ENCODE results near the gene GLYATL3. TPM values are rescaled to one million over a fixed set of nuclear protein-coding genes. Genes with fewer than 3 reads are reported as not detected.

GLYATL3 gene
- total RNA-seq, 1 donor from 2014 or later, result not detected

DNA sequence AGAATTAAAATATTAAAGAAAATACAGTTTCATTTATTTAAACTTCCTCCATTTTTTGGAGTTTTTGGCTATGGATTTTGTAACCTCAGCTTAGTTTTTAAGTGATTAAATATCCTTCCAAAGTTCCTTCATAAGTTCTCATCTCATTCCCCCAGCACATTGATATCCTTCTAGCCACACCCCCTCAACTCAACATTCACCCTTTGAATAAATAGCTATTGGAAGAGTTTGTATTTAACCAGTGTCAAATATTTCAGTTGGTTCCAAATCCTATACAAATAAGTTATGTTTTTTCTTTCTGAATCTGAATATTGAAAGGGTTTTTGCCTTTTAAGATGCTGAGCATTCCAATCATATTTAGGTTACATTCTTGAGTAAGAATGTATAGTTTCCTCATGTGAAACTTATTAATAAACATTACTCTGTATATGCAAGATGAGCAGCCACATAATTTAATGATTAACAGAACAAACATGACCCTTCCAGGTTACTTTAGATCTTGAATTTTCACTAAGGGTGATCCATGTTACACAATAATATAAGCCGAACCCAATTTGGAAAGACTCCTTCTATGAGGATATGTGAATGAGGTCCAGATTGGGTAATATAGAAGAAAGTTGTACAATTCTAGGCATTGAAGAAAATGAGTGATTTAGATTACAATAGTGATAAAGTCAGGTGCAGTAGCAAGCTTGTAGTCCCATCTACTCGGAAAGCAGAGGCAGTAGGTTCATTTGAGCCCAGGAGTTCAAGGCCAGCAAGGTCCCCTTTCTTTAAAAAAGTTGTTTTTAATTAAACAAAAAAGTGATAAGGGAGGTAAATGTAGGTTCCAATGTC, 13.6 kb downstream of the GLYATL3 start:
- H3K9me3 Mint-ChIP-seq (ENCODE audit: unreplicated experiment), result no peaks in the 10 kb centered on the region
- no peak for DNase-seq (ENCODE audit: low spot score)
- no peaks in the 10 kb centered on the region for H3K4me1 Mint-ChIP-seq (ENCODE audit: unreplicated experiment)
- no peak overlapping the region for H3K4me3 Mint-ChIP-seq (ENCODE audit: unreplicated experiment)
- TF ChIP-seq, protein P1, sequence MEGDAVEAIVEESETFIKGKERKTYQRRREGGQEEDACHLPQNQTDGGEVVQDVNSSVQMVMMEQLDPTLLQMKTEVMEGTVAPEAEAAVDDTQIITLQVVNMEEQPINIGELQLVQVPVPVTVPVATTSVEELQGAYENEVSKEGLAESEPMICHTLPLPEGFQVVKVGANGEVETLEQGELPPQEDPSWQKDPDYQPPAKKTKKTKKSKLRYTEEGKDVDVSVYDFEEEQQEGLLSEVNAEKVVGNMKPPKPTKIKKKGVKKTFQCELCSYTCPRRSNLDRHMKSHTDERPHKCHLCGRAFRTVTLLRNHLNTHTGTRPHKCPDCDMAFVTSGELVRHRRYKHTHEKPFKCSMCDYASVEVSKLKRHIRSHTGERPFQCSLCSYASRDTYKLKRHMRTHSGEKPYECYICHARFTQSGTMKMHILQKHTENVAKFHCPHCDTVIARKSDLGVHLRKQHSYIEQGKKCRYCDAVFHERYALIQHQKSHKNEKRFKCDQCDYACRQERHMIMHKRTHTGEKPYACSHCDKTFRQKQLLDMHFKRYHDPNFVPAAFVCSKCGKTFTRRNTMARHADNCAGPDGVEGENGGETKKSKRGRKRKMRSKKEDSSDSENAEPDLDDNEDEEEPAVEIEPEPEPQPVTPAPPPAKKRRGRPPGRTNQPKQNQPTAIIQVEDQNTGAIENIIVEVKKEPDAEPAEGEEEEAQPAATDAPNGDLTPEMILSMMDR (IDR thresholded peaks at IDR 0.05; ENCODE audit: unreplicated experiment), result no peak
- H3K27ac Mint-ChIP-seq (ENCODE audit: unreplicated experiment), result no peak overlapping the region
- no peaks in the 10 kb centered on the region for H3K36me3 Mint-ChIP-seq (ENCODE audit: low read depth, unreplicated experiment)
- H3K27me3 Mint-ChIP-seq (ENCODE audit: unreplicated experiment), result no peaks in the 10 kb centered on the region

DNA sequence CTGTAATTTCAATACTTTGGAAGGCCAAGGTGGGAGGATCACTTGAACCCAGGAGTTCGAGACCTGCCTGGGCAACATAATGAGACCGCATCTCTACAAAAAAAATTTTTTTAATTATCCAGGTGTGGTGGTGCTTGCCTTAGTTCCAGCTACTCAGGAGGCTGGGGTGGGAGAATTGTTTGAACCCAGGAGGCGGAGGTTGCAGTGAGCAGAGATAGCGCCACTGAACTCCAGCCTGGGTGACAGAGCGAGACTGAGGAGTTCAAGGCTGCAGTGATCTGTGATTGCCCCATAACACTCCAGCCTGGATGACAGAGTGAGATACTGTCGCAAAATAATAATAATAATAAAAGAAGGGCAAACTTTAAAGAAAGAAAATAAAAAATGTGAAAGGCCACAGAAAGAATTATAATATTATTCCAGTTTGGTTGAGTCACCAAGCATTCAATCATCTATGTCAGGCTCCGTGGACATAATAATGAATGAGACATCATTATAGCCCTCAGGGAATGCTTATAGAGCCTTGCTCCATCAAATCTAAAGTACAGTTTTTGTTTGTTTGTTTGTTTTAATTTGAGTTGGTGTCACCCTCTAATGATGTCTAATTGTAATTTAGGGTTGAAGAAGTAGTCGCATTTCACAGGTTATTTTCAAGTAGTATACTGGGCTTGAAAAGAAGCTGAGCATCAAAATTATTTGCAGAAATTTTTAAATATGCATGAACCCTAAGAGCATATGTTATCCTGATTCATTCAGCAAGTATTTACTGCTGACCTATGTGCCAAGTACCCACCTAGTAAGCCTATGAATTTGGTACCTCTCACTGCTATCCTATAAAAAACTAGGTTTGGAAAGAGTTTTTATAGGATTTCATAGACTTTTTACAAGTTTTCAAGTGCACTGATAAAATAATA, 15.1 kb downstream of the GLYATL3 start:
- Mint-ChIP-seq H3K4me1 (ENCODE audit: unreplicated experiment) (no peaks in the 10 kb centered on the region), H3K9me3 (ENCODE audit: unreplicated experiment) (no peaks in the 10 kb centered on the region), H3K36me3 (ENCODE audit: low read depth, unreplicated experiment) (no peaks in the 10 kb centered on the region), H3K27ac (ENCODE audit: unreplicated experiment) (no peak overlapping the region), H3K4me3 (ENCODE audit: unreplicated experiment) (no peak overlapping the region), H3K27me3 (ENCODE audit: unreplicated experiment) (no peaks in the 10 kb centered on the region)
- DNase-seq (ENCODE audit: low spot score), result no peak
- TF ChIP-seq, protein P1 (IDR thresholded peaks at IDR 0.05; ENCODE audit: unreplicated experiment), result no peak

DNA sequence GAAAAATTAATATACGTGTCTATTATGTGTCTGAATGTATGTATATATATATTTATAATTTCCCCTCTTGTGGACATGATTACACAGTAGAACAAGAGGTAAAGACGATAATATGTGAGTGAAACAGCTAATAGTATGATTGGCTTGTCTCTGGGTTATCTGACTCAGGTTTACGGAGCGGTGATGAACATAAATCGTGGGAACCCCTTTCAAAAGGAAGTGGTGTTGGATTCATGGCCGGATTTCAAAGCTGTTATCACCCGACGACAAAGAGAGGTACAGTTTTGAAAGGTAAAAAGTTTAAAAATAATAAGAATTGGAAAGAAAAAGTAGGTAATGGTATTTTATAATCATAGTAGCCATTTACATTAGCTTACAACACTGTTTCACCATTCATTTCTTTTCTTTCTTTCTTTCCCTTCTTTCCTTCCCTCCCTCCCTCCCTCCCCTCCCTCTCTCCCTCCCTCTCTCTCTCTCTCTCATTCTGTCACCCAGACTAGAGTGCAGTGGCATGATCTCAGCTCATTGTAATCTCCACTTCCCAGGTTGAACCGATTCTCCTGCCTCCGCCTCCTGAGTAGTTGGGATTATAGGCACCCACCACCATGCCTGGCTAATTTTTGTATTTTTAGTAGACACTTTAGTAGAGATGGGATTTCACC, 15.9 kb downstream of the GLYATL3 start:
- no peak for DNase-seq (ENCODE audit: low spot score)
- Mint-ChIP-seq H3K36me3 (ENCODE audit: low read depth, unreplicated experiment) (no peaks in the 10 kb centered on the region), H3K4me3 (ENCODE audit: unreplicated experiment) (no peak overlapping the region), H3K4me1 (ENCODE audit: unreplicated experiment) (no peaks in the 10 kb centered on the region), H3K27ac (ENCODE audit: unreplicated experiment) (no peak overlapping the region), H3K9me3 (ENCODE audit: unreplicated experiment) (no peaks in the 10 kb centered on the region), H3K27me3 (ENCODE audit: unreplicated experiment) (no peaks in the 10 kb centered on the region)
- TF ChIP-seq, protein P1 (IDR thresholded peaks at IDR 0.05; ENCODE audit: unreplicated experiment), result no peak

DNA sequence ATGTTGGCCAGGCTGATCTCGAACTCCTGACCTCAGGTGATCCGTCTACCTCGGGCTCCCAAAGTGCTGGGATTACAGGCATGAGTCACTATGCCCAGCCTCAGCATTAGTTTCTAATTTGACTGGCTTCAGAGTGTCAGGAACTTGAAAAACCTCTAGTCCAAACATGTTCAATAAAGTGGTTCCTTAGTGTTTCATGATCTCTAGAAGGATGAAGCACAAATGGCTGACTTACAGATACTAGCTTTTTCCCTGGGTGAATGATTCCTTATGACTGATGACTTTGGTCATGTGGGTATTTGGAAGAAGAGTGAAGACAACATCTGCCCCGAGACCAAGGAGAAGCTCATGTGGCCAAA, 16.4 kb downstream of the GLYATL3 start:
- DNase-seq (ENCODE audit: low spot score), result no peak
- Mint-ChIP-seq H3K27ac (ENCODE audit: unreplicated experiment) (no peak overlapping the region), H3K4me3 (ENCODE audit: unreplicated experiment) (no peak overlapping the region), H3K4me1 (ENCODE audit: unreplicated experiment) (no peaks in the 10 kb centered on the region), H3K27me3 (ENCODE audit: unreplicated experiment) (no peaks in the 10 kb centered on the region), H3K9me3 (ENCODE audit: unreplicated experiment) (no peaks in the 10 kb centered on the region), H3K36me3 (ENCODE audit: low read depth, unreplicated experiment) (no peaks in the 10 kb centered on the region)
- TF ChIP-seq, protein P1 (IDR thresholded peaks at IDR 0.05; ENCODE audit: unreplicated experiment), result no peak
